Activated CD4-positive, CD25-positive, alpha-beta regulatory T cell treated with anti-CD3 and anti-CD28 coated beads, Interleukin-2, amount 50 U/mL, for 16 hours (primary cell): ENCODE results near the gene RPLP2.

Experiments used
- DNase-seq: peaks from one replicate; pipeline ENCODE4 v3.0.0-alpha.2; 2020; ENCODE audit warnings: low read depth, low spot score

RPLP2 gene

GRCh38 chr11:791658-792534 lies 17.9 kb upstream of the RPLP2 start:
- DNase-seq, result no peak

GRCh38 chr11:792535-792821 lies 17.3 kb upstream of the RPLP2 start:
- no peak for DNase-seq

GRCh38 chr11:792873-793272 lies 16.9 kb upstream of the RPLP2 start:
- no peak for DNase-seq

- no peak for DNase-seq
These were observed 16.2 kb upstream of the RPLP2 start for GRCh38 chr11:793556-793955.

GRCh38 chr11:794013-794765 lies 15.6 kb upstream of the RPLP2 start:
- DNase-seq, result no peak

DNA sequence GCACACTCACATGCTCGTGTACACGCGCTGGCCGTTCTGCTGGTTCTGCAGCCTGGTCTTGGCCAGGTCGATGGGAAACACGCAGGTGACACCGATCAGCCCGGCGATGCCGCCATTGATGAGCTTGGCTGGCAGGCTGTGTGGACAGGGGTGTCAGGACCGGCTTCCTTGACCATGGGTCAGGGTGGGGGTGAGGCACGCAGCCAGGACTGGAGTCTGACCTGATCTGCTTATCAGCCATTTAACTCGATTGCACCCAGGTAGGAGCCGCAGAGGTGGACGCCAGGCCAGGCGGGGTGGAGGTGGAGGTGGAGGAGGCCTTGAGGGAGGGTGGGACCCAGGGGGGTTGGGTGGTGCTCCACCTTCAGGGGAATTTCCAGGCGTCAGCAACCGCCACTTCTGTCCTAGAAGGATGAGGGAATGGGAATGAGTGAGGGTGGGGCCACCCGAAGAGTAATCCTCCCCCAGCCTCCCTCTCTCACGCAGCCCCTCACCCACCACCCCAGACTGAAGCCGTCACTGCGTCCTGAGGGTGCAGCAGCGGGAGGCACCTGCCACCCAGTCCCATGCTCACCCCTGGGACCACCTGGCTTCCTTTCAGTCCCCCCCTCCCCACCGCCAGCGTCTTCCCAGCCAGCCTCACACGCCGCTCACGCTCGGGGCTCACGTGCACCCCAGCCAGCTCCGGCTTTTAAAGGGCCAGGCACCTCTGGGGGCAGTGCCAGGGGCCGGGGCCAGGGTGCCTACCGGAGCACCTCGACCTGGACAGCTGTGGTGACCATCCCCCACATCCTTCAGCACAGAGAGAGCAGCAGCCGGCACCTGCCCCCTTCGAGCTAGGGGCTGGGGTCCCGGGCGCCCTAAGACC lies 14.8 kb upstream of the RPLP2 start:
- DNase-seq, result no peak

DNA sequence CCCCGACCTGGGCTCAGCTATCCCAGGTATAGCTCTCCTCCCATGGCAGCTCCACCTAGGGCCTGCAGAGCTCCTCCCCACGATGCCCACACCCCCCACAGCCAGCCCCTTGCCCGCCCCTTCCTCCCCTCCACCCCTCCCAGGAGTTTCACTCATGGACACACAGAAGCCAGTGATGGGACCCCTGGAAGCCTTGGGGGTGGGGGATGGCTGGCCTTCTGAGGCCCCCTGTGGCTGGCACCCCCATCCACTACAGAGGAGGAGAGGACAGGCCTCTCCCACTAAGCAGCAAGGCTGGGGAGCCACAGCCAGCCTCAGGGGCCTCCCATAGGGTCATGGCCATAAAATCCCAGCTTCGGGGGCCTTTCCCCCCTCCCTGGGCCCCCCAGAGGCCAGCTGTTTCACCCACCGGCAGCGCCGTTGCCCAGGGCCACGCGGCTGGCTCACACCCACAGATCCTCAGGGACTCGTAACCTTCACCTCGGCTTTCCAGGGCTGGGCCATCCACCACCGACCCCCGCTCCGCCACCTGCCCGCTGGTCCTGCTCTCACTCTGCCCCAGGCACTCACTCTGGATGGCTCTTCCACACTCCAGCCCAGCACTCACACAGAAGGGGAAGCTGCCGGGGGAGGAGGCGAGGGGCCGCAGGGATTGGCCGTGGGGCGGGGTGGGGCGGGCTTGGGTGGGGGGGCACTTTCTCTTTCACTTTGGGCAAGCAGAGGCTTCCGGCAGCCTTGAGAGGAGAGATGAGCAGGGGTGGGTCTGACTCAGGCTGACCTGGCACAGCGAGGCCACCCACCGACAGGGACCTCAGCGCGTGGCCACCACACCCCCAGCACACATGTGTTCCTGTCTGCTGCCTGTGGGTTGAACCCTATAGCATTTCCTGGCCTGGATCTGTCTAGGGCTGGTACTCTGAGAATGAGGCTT lies 13.9 kb upstream of the RPLP2 start:
- peak; percentile 60 for DNase-seq

DNA sequence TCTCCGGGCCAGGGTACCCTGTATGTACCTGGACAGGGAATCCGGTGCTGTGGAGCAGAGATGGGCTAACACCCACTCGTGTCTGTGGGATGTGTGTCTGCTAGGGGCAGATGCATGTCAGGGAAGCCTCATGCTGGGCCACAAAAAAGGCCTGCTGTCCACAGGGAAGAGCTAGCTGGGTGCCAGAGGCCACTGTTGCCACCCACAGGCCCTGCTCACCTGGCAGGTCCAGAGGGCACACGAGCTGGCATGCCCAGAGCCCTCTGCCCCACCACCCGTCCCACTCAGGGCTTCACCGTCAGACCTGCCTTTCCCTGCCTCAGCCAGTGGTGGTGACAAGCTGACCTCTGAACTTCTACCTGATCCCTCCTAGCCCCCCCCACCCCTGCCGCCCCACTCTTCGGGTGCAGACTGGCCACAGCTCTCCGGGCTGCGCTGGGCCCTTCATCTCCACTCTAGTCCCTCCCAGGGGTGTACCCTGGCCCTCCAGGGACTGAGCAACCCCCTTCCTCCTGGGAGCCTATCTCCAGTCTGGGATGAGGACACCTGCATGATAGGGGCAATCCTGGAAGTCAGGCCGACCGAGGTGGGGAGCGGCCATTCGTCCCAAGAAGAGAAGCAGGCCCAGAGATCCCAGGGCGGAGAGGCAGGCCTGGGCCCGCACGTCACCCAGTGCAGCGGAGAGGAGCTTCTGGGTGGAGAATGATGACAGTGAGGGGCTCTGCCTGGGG lies 13.0 kb upstream of the RPLP2 start:
- DNase-seq, result no peak

GRCh38 chr11:797296-798092 lies 12.3 kb upstream of the RPLP2 start:
- DNase-seq, result peak; percentile 52

DNA sequence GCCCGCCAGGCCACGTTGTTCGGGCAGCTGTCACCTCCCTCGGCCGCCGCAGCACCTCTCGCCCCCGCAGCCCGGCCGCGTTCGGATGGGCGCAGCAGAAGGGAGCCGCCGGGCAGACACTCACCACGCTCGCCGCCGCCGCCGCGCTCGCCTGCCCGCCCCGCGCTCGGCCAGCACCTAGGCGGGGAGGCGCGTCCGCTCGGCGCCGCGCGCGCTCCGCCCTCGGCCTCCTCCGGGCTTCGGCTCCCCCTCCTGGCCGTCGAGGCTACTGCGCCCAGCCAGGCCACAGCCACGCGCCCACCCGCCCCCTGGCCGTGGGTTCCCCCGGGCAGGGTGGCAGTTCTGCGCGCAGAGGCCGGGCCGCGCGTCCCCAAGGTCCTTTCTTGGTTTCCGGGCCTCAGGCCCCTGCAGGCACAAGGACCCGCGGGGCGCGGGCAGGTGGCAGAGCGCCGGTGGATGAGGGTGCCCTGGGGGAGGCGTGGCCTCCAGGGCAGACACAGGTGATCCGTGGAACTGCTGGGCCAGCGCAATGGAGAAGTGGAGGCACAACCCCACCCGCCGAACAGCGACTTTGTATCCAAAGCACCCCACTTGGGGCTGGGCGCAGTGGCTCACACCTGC lies 11.6 kb upstream of the RPLP2 start, which contains the start of gene SLC25A22:
Gene SLC25A22, minus strand, starts transcription at position 189 of the 621 bp plus-strand sequence. CDS start 3,275 bp downstream, outside the sequence.
- DNase-seq, result peak; percentile 64

DNA sequence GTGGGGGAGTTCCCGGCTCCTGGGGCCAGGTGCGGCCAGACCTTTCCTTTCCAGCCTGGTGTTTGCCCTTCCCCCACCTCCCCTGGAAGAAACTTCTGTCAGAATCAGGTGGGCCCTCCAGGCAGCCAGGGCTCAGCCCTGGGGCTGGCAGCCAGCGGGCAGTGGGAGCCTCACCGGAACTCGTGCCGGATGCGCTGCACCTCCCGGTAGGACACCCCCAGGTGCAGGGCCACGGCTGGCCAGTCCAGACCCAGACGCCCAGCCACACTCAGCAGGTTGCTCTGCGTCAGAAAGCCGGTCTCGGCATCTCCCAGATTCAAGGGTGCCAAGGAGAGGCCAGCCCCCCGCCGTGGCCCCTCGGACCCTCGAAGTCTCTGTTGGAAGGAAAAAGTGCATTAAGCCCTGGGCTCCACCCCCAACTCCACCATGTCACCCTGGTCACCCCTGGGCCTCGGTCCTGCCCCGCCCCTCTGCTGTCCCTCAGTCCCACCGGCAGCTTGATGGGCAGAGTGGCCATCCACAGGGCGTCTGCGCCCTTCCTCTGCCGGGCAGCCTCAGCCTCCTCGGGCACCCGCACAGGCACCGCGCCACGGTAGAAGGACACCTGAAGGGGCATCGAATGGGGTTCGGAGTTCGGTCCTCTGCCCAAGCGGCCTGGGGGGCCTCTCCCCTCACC lies 10.0 kb upstream of the RPLP2 start:
- no peak for DNase-seq

DNA sequence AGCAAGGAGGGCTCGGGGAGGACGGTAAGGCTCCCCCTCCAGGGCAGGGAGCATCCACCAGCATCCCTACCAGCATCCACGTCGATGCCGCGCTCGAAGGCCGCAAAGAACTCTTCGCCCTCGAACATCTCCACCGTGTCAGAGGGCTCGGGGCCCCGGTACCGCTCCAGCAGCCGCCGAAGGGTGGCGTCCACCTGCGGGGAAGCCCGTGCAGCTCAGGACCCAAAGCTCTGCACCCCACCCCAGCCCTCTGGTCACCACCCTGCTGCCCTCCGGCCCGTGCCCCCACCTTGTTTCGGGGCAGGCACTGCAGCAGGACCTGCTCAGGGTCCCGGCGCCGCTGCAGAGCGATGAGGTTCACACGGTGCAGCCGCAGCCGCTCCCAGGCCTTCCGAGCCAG lies 9.3 kb upstream of the RPLP2 start:
- DNase-seq, result no peak

- DNase-seq, result no peak
These were observed 8.5 kb upstream of the RPLP2 start for GRCh38 chr11:801097-801780.

DNA sequence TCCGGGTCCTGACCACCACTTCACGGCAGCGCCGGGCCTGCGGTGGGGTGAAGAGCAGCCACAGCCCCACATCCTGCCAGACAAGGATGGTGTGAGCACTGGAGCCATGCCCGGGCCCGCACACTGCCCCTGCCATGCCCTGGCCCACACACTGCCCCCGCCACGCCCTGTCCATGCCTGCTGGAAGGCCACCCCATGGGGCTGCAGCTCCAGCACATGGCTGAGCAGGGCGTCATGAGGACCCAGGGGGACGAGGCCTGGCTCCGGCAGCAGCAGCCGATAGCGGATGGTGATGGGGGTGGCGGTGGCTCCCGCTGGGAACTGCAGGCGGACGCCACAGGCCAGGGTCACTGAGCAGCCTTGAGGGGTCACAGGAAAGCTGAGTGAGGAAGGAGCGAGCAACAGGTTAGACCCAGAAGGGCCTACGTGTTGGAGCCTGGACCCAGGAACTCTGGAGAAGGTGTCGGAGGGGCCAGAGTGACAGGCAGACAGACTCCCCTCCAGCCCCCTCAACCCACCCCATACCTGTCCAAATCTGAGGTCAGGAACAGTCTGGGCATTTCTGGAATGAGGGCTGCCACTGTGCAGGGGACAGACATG lies 7.6 kb upstream of the RPLP2 start:
- no peak for DNase-seq

- DNase-seq, result no peak
These were observed 6.9 kb upstream of the RPLP2 start for GRCh38 chr11:802693-803466.

DNA sequence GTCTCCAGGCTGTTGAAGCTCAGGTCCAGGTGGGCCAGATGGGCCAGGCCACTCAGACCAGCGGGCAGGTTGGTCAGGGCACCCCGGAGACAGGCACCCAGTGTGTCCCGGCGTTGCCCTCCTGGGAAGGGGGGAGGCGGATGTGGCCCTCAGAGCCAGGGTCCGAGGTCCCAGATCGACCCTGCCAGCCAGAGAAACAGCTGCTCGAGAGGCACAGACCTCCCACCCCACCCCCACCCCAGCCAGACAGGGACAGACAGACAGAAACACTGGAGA lies 6.4 kb upstream of the RPLP2 start:
- DNase-seq, result no peak
